GM10266 (cell line): ENCODE results near the gene MSI2.

ENCODE experiments used
- DNase-seq: peaks from one replicate; pipeline ENCODE4 v3.0.0; 2012; ENCODE audit errors: extremely low spot score
- TF ChIP-seq, protein P1 (sequence below): IDR thresholded peaks from 2 replicates; pipeline ENCODE4 v1.5.1; 2012; ENCODE audit warnings: mild to moderate bottlenecking, low read depth; ENCODE audit not compliant: control insufficient read depth, insufficient read depth; ENCODE audit errors: missing control alignments

Gene MSI2

DNA sequence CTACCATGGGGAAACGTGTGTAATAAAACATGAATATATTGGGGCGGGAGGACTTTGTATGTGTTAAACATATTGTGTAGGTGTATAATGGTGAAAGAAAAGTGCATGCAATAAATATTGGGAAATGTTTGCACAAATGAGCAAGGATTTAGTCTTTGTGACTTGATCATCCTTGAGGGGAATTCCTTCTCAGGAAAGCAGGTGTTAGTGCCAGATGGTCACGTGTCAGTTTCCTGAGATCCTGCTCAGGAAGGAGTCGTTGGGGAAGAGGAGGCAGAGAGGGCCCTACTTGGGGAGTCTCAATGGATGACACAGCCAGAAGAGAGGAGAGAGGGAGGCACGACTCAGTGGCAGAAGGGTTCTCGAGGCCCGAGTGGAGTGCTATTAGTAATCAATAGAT lies 53.2 kb downstream of the MSI2 start:
- TF ChIP-seq, protein P1, sequence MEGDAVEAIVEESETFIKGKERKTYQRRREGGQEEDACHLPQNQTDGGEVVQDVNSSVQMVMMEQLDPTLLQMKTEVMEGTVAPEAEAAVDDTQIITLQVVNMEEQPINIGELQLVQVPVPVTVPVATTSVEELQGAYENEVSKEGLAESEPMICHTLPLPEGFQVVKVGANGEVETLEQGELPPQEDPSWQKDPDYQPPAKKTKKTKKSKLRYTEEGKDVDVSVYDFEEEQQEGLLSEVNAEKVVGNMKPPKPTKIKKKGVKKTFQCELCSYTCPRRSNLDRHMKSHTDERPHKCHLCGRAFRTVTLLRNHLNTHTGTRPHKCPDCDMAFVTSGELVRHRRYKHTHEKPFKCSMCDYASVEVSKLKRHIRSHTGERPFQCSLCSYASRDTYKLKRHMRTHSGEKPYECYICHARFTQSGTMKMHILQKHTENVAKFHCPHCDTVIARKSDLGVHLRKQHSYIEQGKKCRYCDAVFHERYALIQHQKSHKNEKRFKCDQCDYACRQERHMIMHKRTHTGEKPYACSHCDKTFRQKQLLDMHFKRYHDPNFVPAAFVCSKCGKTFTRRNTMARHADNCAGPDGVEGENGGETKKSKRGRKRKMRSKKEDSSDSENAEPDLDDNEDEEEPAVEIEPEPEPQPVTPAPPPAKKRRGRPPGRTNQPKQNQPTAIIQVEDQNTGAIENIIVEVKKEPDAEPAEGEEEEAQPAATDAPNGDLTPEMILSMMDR, result no peak
- DNase-seq, result no peak

GRCh38 chr17:57311281-57312216 lies 55.2 kb downstream of the MSI2 start:
- TF ChIP-seq, protein P1, result no peak
- no peak for DNase-seq

- TF ChIP-seq, protein P1, result no peak
- DNase-seq, result no peak
Observed at GRCh38 chr17:57312242-57312641, 55.9 kb downstream of the MSI2 start.

- TF ChIP-seq, protein P1, result no peak
- DNase-seq, result no peak
Observed at GRCh38 chr17:57313097-57313835, 56.9 kb downstream of the MSI2 start.

DNA sequence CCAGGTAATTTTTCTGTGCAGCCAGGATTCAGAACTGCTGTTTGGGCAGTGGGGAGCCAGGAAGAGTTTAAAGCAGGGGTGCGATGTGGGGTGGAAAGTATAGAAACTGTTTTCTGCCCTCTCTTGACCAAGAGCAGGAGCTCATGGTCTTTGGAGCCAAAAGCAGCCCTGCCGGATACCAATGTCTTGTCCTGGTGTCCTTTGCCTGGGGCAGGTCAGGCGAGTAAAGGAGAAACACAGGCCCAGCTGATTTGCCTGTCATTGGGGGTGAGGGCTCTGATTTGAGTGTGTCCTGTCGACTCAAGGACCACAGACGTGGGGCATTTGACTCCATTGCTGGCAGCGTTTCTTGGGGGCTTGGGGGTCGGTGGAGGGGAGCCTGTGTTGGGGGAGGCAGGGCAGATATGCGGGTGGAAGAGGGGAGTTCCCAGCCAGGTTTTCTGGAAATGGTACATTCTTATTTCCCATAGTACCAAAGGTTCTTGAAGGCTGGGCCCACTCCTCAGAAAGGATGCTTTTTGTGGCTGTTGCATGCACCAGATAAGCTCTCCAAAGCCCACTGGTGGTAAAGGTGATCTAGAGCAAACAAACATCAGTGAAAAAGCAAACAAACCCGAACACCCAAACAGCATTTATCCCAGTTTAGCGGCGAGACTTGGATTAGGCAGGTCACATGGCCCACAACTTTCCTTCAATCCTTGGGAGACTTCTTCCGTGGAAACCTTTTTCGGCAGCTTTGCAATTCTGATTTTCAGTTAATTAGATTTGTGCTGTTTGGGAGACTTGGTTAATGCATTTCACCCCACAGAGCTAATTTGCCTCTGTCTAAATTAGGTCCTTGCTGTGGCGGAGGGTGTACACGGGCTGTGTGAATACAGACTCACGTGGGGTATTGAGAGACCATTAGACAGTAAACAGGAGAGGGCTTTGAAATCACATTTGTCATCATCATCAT lies 59.0 kb downstream of the MSI2 start:
- TF ChIP-seq, protein P1, result no peak
- DNase-seq, result no peak

GRCh38 chr17:57316361-57316760 lies 60.0 kb downstream of the MSI2 start:
- TF ChIP-seq, protein P1, result no peak
- no peak for DNase-seq
